Measurements from ENCODE around the gene ATP6V0E1. TPM values are rescaled to one million over a fixed set of nuclear protein-coding genes. Genes with fewer than 3 reads are reported as not detected.

Gene ATP6V0E1
- total and polyA plus RNA-seq, 2 experiments from 2014 or later, result 75.9 to 250 TPM

DNA sequence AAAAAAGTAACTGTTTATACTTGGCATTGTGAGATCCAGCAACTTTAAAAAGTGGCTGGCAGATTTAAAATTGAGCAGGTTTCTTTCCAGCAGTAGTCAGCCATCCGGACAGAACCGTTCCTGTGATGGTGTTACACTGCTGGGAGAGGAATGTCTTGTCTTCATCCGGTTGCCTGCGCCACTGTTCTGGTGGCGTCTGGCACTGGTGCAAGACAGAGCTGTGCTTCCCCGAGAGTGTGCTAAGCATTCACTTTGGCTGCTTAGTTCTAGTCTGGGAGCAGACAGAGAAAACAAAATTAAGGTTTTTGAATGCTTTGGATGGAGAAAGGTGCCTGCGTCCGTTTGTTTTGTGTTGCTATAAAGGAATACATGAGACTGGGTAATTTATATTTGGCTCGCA is 37.1 kb downstream of the ATP6V0E1 start:
- no peaks in the 10 kb centered on the region for H3F3A ChIP-seq (replicated peaks; ENCODE audit: low read depth)
- no peak overlapping the region for H3K4me2 ChIP-seq
- no peak overlapping the region for H3K4me3 Mint-ChIP-seq

More for the DNA sequence above, 37.1 kb downstream of the ATP6V0E1 start:
- Histone ChIP-seq H3K9me2 (ENCODE audit: insufficient read depth) (no peaks in the 10 kb centered on the region), H2AFZ (no peak overlapping the region), H4K20me1 (replicated peaks; ENCODE audit: insufficient read depth) (peaks cover 18% of the 10 kb centered on the region), H3K27me3 (ENCODE audit: insufficient read depth) (no peaks in the 10 kb centered on the region), H3K4me1 (ENCODE audit: insufficient read depth) (peaks cover 9% of the 10 kb centered on the region), H3K4me3 (no peak overlapping the region), H3K79me2 (replicated peaks; ENCODE audit: insufficient read depth) (peaks cover 54% of the 10 kb centered on the region), H3K27ac (ENCODE audit: low read depth) (no peak overlapping the region), H3K36me3 (ENCODE audit: insufficient read depth) (no peaks in the 10 kb centered on the region)
- Mint-ChIP-seq H3K27ac (no peak overlapping the region), H3K4me1 (peaks cover 13% of the 10 kb centered on the region), H3K9me3 (no peaks in the 10 kb centered on the region), H3K27me3 (ENCODE audit: insufficient read depth, low read depth, poor library complexity) (peaks cover 2% of the 10 kb centered on the region), H3K36me3 (ENCODE audit: low read depth) (peaks cover 32% of the 10 kb centered on the region; the same call in 2 of the 3 replicates)
- TF ChIP-seq NANOG (IDR thresholded peaks at IDR 0.05; ENCODE audit: borderline replicate concordance), result no peak
- no peak for TF ChIP-seq ZNF114 (CRISPR knock-in tag; IDR thresholded peaks at IDR 0.05)
- TF ChIP-seq POLR2AphosphoS5 (IDR thresholded peaks at IDR 0.05; ENCODE audit: low read depth), result no peak
- TF ChIP-seq, protein P1, sequence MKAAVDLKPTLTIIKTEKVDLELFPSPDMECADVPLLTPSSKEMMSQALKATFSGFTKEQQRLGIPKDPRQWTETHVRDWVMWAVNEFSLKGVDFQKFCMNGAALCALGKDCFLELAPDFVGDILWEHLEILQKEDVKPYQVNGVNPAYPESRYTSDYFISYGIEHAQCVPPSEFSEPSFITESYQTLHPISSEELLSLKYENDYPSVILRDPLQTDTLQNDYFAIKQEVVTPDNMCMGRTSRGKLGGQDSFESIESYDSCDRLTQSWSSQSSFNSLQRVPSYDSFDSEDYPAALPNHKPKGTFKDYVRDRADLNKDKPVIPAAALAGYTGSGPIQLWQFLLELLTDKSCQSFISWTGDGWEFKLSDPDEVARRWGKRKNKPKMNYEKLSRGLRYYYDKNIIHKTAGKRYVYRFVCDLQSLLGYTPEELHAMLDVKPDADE (IDR thresholded peaks at IDR 0.05), result no peak
- TF ChIP-seq ZNF331 (CRISPR knock-in tag; IDR thresholded peaks at IDR 0.05; ENCODE audit: low read depth), result no peak
- TF ChIP-seq, protein P2, sequence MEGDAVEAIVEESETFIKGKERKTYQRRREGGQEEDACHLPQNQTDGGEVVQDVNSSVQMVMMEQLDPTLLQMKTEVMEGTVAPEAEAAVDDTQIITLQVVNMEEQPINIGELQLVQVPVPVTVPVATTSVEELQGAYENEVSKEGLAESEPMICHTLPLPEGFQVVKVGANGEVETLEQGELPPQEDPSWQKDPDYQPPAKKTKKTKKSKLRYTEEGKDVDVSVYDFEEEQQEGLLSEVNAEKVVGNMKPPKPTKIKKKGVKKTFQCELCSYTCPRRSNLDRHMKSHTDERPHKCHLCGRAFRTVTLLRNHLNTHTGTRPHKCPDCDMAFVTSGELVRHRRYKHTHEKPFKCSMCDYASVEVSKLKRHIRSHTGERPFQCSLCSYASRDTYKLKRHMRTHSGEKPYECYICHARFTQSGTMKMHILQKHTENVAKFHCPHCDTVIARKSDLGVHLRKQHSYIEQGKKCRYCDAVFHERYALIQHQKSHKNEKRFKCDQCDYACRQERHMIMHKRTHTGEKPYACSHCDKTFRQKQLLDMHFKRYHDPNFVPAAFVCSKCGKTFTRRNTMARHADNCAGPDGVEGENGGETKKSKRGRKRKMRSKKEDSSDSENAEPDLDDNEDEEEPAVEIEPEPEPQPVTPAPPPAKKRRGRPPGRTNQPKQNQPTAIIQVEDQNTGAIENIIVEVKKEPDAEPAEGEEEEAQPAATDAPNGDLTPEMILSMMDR (conservative IDR thresholded peaks at IDR 0.05; ENCODE audit: low read depth in 2 of 2), result no peak
- TF ChIP-seq CREB1 (CRISPR knock-in tag; IDR thresholded peaks at IDR 0.05; ENCODE audit: low read depth), result no peak
- TF ChIP-seq, protein P3, sequence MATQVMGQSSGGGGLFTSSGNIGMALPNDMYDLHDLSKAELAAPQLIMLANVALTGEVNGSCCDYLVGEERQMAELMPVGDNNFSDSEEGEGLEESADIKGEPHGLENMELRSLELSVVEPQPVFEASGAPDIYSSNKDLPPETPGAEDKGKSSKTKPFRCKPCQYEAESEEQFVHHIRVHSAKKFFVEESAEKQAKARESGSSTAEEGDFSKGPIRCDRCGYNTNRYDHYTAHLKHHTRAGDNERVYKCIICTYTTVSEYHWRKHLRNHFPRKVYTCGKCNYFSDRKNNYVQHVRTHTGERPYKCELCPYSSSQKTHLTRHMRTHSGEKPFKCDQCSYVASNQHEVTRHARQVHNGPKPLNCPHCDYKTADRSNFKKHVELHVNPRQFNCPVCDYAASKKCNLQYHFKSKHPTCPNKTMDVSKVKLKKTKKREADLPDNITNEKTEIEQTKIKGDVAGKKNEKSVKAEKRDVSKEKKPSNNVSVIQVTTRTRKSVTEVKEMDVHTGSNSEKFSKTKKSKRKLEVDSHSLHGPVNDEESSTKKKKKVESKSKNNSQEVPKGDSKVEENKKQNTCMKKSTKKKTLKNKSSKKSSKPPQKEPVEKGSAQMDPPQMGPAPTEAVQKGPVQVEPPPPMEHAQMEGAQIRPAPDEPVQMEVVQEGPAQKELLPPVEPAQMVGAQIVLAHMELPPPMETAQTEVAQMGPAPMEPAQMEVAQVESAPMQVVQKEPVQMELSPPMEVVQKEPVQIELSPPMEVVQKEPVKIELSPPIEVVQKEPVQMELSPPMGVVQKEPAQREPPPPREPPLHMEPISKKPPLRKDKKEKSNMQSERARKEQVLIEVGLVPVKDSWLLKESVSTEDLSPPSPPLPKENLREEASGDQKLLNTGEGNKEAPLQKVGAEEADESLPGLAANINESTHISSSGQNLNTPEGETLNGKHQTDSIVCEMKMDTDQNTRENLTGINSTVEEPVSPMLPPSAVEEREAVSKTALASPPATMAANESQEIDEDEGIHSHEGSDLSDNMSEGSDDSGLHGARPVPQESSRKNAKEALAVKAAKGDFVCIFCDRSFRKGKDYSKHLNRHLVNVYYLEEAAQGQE (IDR thresholded peaks at IDR 0.05; ENCODE audit: unreplicated experiment), result no peak
- TF ChIP-seq EZH2phosphoT487 (IDR thresholded peaks at IDR 0.05; ENCODE audit: unreplicated experiment), result no peak
- TF ChIP-seq JUNB (IDR thresholded peaks at IDR 0.05; ENCODE audit: unreplicated experiment), result no peak
- no peak for TF ChIP-seq EZH2 (IDR thresholded peaks at IDR 0.05; ENCODE audit: low read depth, unreplicated experiment)
- no peak for TF ChIP-seq STAT1 (IDR thresholded peaks at IDR 0.05; ENCODE audit: unreplicated experiment)
- DNase-seq (ENCODE audit: low spot score) (no peak), ATAC-seq (no peak)

Measured in GM23338 (cell line).